Hepatocyte (in vitro differentiated cells): ENCODE results near the gene FGF19. TPM values are rescaled to one million over a fixed set of nuclear protein-coding genes. Genes with fewer than 3 reads are reported as not detected.
A peak's percentile ranks its signal among the peaks of the same experiment; 100 is the strongest.

Source experiments
- DNase-seq: peaks from one replicate; pipeline ENCODE4 v3.0.0-alpha.2; 2016; ENCODE audit warnings: low spot score
- H2AFZ ChIP-seq: fragments of 200-600 bp; sonication (generic); 2 replicates; pipeline ENCODE4 v1.6.0; 2016; ENCODE audit warnings: antibody characterized with exemption, mild to moderate bottlenecking
- H3K27ac ChIP-seq: fragments of 200-600 bp; sonication (generic); 2 replicates; pipeline ENCODE4 v1.5.1; 2016; ENCODE audit warnings: mild to moderate bottlenecking
- H3K27me3 ChIP-seq: fragments of 200-600 bp; sonication (generic); 2 replicates; pipeline ENCODE4 v1.6.1; 2016
- H3K36me3 ChIP-seq: fragments of 200-600 bp; sonication (generic); replicated peaks from 2 replicates; pipeline ENCODE4 v1.5.1; 2016; ENCODE audit warnings: low read depth; ENCODE audit not compliant: insufficient read depth
- H3K4me1 ChIP-seq: fragments of 200-600 bp; sonication (generic); 2 replicates; pipeline ENCODE4 v1.5.1; 2016; ENCODE audit warnings: mild to moderate bottlenecking, moderate library complexity; ENCODE audit not compliant: insufficient read depth
- H3K4me2 ChIP-seq: fragments of 200-600 bp; sonication (generic); 2 replicates; pipeline ENCODE4 v1.6.0; 2016
- H3K4me3 ChIP-seq: fragments of 200-600 bp; sonication (generic); 2 replicates; pipeline ENCODE4 v1.5.1; 2016; ENCODE audit warnings: mild to moderate bottlenecking
- H3K79me2 ChIP-seq: fragments of 200-600 bp; sonication (generic); 2 replicates; pipeline ENCODE4 v1.6.0; 2017; ENCODE audit warnings: mild to moderate bottlenecking
- H3K9me2 ChIP-seq: fragments of 200-600 bp; sonication (generic); replicated peaks from 2 replicates; pipeline ENCODE4 v1.6.0; 2017; ENCODE audit warnings: mild to moderate bottlenecking; ENCODE audit not compliant: insufficient read depth
- H3K9me3 ChIP-seq: fragments of 200-600 bp; sonication (generic); 2 replicates; pipeline ENCODE4 v1.5.1; 2016; ENCODE audit warnings: low read depth, mild to moderate bottlenecking
- H4K20me1 ChIP-seq: fragments of 200-600 bp; sonication (generic); 2 replicates; pipeline ENCODE4 v1.6.0; 2016; ENCODE audit warnings: mild to moderate bottlenecking; ENCODE audit not compliant: insufficient read depth, poor library complexity, severe bottlenecking
- CTCF ChIP-seq: fragments of 200-600 bp; sonication (generic); IDR thresholded peaks from 2 replicates; pipeline ENCODE4 v1.5.1; 2016; ENCODE audit warnings: antibody characterized with exemption, mild to moderate bottlenecking; ENCODE audit not compliant: poor library complexity
- EZH2 ChIP-seq: fragments of 200-600 bp; sonication (generic); IDR thresholded peaks from 2 replicates; pipeline ENCODE4 v1.6.1; 2016; ENCODE audit warnings: antibody characterized with exemption, mild to moderate bottlenecking, borderline replicate concordance
- EZH2phosphoT487 ChIP-seq: fragments of 200-600 bp; sonication (generic); IDR thresholded peaks from one replicate; pipeline ENCODE4 v1.6.1; 2018; ENCODE audit warnings: antibody characterized with exemption, mild to moderate bottlenecking, low read depth, moderate library complexity; ENCODE audit not compliant: unreplicated experiment, severe bottlenecking
- WGBS: methylation state at CpG from one replicate; pipeline ENCODE4 v1.1.6; 2016; ENCODE audit warnings: low lambda C conversion rate; ENCODE audit errors: missing lambda C conversion rate; 5-methylcytosine and 5-hydroxymethylcytosine counted together
- polyA plus RNA-seq: library from polyadenylated mRNA; unstranded; fragments of >200 nt; fragmentation: Nextera tagmentation; extraction: Ambion mirVana; gene quantifications from 2 replicates; pipeline ENCODE4 v1.2.1, GENCODE V29; 2016
- total RNA-seq: library from RNA; depleted of rRNA; stranded (reverse); fragments of >200 nt; gene quantifications from 2 replicates; pipeline ENCODE4 v1.2.3, GENCODE V29; 2014

Gene FGF19
- total and polyA plus RNA-seq, 2 experiments from 2014 or later: 1.0 TPM; not detected in 1

- WGBS: 91% methylated on average over 18 of the region's 19 CpGs
- Histone ChIP-seq H2AFZ (no peak overlapping the region), H3K9me2 (no peaks in the 10 kb centered on the region), H3K27ac (peak overlapping the region; percentile 47), H3K36me3 (no peaks in the 10 kb centered on the region), H3K27me3 (no peaks in the 10 kb centered on the region), H3K79me2 (no peaks in the 10 kb centered on the region), H3K4me1 (peaks cover 16% of the 10 kb centered on the region), H3K4me2 (no peak overlapping the region), H3K9me3 (no peaks in the 10 kb centered on the region), H3K4me3 (no peak overlapping the region), H4K20me1 (no peaks in the 10 kb centered on the region)
- TF ChIP-seq EZH2 (no peak), CTCF (no peak), EZH2phosphoT487 (no peak)
- no peak for DNase-seq
Observed at GRCh38 chr11:69655479-69656428, 48.1 kb downstream of the FGF19 start.

- 60% methylated on average over 27 of the region's 27 CpGs for WGBS
- Histone ChIP-seq H3K79me2 (no peaks in the 10 kb centered on the region), H3K9me3 (no peaks in the 10 kb centered on the region), H3K36me3 (no peaks in the 10 kb centered on the region), H4K20me1 (peaks cover 3% of the 10 kb centered on the region), H3K27ac (peak overlapping the region; percentile 49), H3K4me2 (peak overlapping the region; percentile 27), H3K27me3 (no peaks in the 10 kb centered on the region), H3K4me1 (peaks cover 16% of the 10 kb centered on the region), H3K9me2 (no peaks in the 10 kb centered on the region), H3K4me3 (no peak overlapping the region), H2AFZ (no peak overlapping the region)
- peak; percentile 65 for DNase-seq
- TF ChIP-seq CTCF (no peak), EZH2 (no peak), EZH2phosphoT487 (no peak)
Observed at GRCh38 chr11:69654660-69655478, 49.0 kb downstream of the FGF19 start.

- TF ChIP-seq EZH2phosphoT487: no peak
- TF ChIP-seq CTCF: no peak
- TF ChIP-seq EZH2: no peak
- Histone ChIP-seq H3K4me3 (no peak overlapping the region), H4K20me1 (peaks cover 5% of the 10 kb centered on the region), H3K36me3 (no peaks in the 10 kb centered on the region), H3K4me1 (peaks cover 16% of the 10 kb centered on the region), H3K79me2 (no peaks in the 10 kb centered on the region), H3K9me3 (no peaks in the 10 kb centered on the region), H3K27me3 (no peaks in the 10 kb centered on the region), H3K4me2 (no peak overlapping the region), H3K27ac (peak overlapping the region; percentile 49), H2AFZ (no peak overlapping the region), H3K9me2 (no peaks in the 10 kb centered on the region)
- no peak for DNase-seq
- WGBS: 91% methylated on average over 37 of the region's 38 CpGs
Observed at GRCh38 chr11:69654001-69654659, 49.7 kb downstream of the FGF19 start.
